ENCODE data around the gene GSDME.

DNA sequence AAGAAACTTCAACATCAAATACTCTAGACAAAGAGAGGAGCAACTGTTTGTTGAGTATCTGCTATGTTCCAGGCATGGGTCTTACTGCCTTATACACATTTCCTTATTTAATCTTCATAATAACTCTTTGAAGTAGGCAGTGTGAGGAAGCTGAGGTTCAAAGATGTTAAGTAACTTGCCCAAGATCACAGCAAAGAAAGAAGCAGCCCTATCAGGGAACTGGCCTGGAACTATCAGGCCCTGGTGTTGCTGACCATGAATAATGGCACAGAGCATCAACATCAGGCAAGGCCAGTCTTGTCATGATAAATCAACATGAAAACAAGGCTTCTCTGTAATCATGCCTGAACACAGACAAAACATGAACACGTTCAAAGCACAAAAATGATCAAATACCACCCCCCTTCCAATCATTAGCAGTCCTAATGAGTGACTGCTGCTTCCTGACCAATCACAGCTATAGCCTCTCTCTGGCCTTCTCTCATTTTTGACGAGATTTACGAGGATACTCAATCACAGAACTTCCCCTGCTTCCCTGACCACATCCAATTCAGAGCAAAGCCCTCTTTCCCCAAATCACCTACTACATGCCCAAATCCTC lies 2.3 kb downstream of the GSDME start:
- no peak for TF ChIP-seq ZNF274 (IDR thresholded peaks at IDR 0.05; ENCODE audit: low read depth, low read length)
- TF ChIP-seq CTCF (IDR thresholded peaks at IDR 0.05 in 2 of 3, conservative IDR thresholded peaks at IDR 0.05 in 1 of 3; ENCODE audit: borderline replicate concordance in 1 of 3, insufficient read depth in 1 of 3, low read depth in 2 of 3, low read length in 2 of 3) = no peak
- TF ChIP-seq POLR2A (IDR thresholded peaks at IDR 0.05; ENCODE audit: borderline replicate concordance, extremely low read depth, insufficient read depth, insufficient read length) = no peak
- TF ChIP-seq TCF7L2 (IDR thresholded peaks at IDR 0.05; ENCODE audit: borderline replicate concordance, extremely low read depth, insufficient read depth, insufficient read length) = no peak
